ENCODE results near the gene ARHGEF33. TPM values are rescaled to one million over a fixed set of nuclear protein-coding genes. Genes with fewer than 3 reads are reported as not detected.

ARHGEF33 gene
- total and polyA plus RNA-seq, 2 of the 13 experiments (the other 11 are each of a cell fraction or from before 2014, with no cell fraction given) = 0.04 TPM; not detected in 1

GRCh38 chr2:38981003-38981669 lies 91.5 kb downstream of the ARHGEF33 start (continued):
- TF ChIP-seq, protein P1, sequence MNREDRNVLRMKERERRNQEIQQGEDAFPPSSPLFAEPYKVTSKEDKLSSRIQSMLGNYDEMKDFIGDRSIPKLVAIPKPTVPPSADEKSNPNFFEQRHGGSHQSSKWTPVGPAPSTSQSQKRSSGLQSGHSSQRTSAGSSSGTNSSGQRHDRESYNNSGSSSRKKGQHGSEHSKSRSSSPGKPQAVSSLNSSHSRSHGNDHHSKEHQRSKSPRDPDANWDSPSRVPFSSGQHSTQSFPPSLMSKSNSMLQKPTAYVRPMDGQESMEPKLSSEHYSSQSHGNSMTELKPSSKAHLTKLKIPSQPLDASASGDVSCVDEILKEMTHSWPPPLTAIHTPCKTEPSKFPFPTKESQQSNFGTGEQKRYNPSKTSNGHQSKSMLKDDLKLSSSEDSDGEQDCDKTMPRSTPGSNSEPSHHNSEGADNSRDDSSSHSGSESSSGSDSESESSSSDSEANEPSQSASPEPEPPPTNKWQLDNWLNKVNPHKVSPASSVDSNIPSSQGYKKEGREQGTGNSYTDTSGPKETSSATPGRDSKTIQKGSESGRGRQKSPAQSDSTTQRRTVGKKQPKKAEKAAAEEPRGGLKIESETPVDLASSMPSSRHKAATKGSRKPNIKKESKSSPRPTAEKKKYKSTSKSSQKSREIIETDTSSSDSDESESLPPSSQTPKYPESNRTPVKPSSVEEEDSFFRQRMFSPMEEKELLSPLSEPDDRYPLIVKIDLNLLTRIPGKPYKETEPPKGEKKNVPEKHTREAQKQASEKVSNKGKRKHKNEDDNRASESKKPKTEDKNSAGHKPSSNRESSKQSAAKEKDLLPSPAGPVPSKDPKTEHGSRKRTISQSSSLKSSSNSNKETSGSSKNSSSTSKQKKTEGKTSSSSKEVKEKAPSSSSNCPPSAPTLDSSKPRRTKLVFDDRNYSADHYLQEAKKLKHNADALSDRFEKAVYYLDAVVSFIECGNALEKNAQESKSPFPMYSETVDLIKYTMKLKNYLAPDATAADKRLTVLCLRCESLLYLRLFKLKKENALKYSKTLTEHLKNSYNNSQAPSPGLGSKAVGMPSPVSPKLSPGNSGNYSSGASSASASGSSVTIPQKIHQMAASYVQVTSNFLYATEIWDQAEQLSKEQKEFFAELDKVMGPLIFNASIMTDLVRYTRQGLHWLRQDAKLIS (CRISPR knock-in tag; IDR thresholded peaks at IDR 0.05) = 0 out of 2 replicates have a peak, but pooled peaks have one; percentile 35
- TF ChIP-seq RELA (CRISPR knock-in tag; IDR thresholded peaks at IDR 0.05) (no peak), ZNF816 (CRISPR knock-in tag; IDR thresholded peaks at IDR 0.05; ENCODE audit: borderline replicate concordance) (peak; percentile 39; the same call in 1 of the 2 replicates), MAFF (IDR thresholded peaks at IDR 0.05; ENCODE audit: low read depth, low read length) (peak; percentile 51; the same call in 1 of the 2 replicates), MAFK (conservative IDR thresholded peaks at IDR 0.05 in 1 of 2, IDR thresholded peaks at IDR 0.05 in 1 of 2; ENCODE audit: low read length in 2 of 2) (peak in 1 of 2 experiments; percentile 18; a peak in 1 of 4 replicates), ZNF549 (CRISPR knock-in tag; IDR thresholded peaks at IDR 0.05) (0 out of 2 replicates have a peak, but pooled peaks have one; percentile 40), TGIF2 (CRISPR knock-in tag; IDR thresholded peaks at IDR 0.05) (0 out of 2 replicates have a peak, but pooled peaks have one; percentile 47), CBX5 (CRISPR knock-in tag; IDR thresholded peaks at IDR 0.05; ENCODE audit: borderline replicate concordance) (no peak), BHLHE40 (IDR thresholded peaks at IDR 0.05; ENCODE audit: low read length) (no peak)
- TF ChIP-seq, protein P2, sequence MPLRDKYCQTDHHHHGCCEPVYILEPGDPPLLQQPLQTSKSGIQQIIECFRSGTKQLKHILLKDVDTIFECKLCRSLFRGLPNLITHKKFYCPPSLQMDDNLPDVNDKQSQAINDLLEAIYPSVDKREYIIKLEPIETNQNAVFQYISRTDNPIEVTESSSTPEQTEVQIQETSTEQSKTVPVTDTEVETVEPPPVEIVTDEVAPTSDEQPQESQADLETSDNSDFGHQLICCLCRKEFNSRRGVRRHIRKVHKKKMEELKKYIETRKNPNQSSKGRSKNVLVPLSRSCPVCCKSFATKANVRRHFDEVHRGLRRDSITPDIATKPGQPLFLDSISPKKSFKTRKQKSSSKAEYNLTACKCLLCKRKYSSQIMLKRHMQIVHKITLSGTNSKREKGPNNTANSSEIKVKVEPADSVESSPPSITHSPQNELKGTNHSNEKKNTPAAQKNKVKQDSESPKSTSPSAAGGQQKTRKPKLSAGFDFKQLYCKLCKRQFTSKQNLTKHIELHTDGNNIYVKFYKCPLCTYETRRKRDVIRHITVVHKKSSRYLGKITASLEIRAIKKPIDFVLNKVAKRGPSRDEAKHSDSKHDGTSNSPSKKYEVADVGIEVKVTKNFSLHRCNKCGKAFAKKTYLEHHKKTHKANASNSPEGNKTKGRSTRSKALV (CRISPR knock-in tag; IDR thresholded peaks at IDR 0.05) = peak; percentile 35; the same call in 1 of the 2 replicates
- TF ChIP-seq, protein P3, sequence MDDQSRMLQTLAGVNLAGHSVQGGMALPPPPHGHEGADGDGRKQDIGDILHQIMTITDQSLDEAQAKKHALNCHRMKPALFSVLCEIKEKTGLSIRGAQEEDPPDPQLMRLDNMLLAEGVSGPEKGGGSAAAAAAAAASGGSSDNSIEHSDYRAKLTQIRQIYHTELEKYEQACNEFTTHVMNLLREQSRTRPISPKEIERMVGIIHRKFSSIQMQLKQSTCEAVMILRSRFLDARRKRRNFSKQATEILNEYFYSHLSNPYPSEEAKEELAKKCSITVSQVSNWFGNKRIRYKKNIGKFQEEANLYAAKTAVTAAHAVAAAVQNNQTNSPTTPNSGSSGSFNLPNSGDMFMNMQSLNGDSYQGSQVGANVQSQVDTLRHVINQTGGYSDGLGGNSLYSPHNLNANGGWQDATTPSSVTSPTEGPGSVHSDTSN (CRISPR knock-in tag; IDR thresholded peaks at IDR 0.05; ENCODE audit: borderline replicate concordance) = no peak
- TF ChIP-seq, protein P4, sequence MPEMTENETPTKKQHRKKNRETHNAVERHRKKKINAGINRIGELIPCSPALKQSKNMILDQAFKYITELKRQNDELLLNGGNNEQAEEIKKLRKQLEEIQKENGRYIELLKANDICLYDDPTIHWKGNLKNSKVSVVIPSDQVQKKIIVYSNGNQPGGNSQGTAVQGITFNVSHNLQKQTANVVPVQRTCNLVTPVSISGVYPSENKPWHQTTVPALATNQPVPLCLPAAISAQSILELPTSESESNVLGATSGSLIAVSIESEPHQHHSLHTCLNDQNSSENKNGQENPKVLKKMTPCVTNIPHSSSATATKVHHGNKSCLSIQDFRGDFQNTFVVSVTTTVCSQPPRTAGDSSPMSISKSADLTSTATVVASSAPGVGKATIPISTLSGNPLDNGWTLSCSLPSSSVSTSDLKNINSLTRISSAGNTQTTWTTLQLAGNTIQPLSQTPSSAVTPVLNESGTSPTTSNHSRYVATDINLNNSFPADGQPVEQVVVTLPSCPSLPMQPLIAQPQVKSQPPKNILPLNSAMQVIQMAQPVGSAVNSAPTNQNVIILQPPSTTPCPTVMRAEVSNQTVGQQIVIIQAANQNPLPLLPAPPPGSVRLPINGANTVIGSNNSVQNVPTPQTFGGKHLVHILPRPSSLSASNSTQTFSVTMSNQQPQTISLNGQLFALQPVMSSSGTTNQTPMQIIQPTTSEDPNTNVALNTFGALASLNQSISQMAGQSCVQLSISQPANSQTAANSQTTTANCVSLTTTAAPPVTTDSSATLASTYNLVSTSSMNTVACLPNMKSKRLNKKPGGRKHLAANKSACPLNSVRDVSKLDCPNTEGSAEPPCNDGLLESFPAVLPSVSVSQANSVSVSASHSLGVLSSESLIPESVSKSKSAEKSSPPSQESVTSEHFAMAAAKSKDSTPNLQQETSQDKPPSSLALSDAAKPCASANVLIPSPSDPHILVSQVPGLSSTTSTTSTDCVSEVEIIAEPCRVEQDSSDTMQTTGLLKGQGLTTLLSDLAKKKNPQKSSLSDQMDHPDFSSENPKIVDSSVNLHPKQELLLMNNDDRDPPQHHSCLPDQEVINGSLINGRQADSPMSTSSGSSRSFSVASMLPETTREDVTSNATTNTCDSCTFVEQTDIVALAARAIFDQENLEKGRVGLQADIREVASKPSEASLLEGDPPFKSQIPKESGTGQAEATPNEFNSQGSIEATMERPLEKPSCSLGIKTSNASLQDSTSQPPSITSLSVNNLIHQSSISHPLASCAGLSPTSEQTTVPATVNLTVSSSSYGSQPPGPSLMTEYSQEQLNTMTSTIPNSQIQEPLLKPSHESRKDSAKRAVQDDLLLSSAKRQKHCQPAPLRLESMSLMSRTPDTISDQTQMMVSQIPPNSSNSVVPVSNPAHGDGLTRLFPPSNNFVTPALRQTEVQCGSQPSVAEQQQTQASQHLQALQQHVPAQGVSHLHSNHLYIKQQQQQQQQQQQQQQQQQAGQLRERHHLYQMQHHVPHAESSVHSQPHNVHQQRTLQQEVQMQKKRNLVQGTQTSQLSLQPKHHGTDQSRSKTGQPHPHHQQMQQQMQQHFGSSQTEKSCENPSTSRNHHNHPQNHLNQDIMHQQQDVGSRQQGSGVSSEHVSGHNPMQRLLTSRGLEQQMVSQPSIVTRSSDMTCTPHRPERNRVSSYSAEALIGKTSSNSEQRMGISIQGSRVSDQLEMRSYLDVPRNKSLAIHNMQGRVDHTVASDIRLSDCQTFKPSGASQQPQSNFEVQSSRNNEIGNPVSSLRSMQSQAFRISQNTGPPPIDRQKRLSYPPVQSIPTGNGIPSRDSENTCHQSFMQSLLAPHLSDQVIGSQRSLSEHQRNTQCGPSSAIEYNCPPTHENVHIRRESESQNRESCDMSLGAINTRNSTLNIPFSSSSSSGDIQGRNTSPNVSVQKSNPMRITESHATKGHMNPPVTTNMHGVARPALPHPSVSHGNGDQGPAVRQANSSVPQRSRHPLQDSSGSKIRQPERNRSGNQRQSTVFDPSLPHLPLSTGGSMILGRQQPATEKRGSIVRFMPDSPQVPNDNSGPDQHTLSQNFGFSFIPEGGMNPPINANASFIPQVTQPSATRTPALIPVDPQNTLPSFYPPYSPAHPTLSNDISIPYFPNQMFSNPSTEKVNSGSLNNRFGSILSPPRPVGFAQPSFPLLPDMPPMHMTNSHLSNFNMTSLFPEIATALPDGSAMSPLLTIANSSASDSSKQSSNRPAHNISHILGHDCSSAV (CRISPR knock-in tag; IDR thresholded peaks at IDR 0.05; ENCODE audit: borderline replicate concordance) = no peak
